DOHH2 (cell line): ENCODE results near the gene VWC2.

Source experiments
- H3F3A ChIP-seq: fragments of 200-600 bp; sonication (generic), shearing (Covaris generic); 2 replicates; pipeline ENCODE4 v1.6.0; 2016; ENCODE audit warnings: antibody characterized with exemption, mild to moderate bottlenecking; ENCODE audit not compliant: control insufficient read depth, insufficient read depth
- H3K27ac ChIP-seq: fragments of 200-600 bp; sonication (generic); 2 replicates; pipeline ENCODE4 v1.5.1; 2014; ENCODE audit warnings: low read depth, mild to moderate bottlenecking, low read length, moderate library complexity
- H3K27me3 ChIP-seq: fragments of 200-600 bp; sonication (generic); 2 replicates; pipeline ENCODE4 v1.6.1; 2014; ENCODE audit warnings: mild to moderate bottlenecking, low read length, mixed read lengths; ENCODE audit not compliant: control insufficient read depth
- H3K36me3 ChIP-seq: fragments of 200-600 bp; sonication (generic); 2 replicates; pipeline ENCODE4 v1.6.1; 2014; ENCODE audit warnings: mild to moderate bottlenecking, low read length, moderate library complexity, mixed read lengths; ENCODE audit not compliant: control insufficient read depth
- H3K4me1 ChIP-seq: fragments of 200-600 bp; sonication (generic); 2 replicates; pipeline ENCODE4 v1.6.1; 2014; ENCODE audit warnings: mild to moderate bottlenecking, low read length, mixed read lengths; ENCODE audit not compliant: control insufficient read depth
- H3K4me2 ChIP-seq: fragments of 200-600 bp; sonication (generic); 2 replicates; pipeline ENCODE4 v1.6.0; 2014; ENCODE audit warnings: mild to moderate bottlenecking, low read length, moderate library complexity
- H3K4me3 ChIP-seq: fragments of 200-600 bp; sonication (generic); 2 replicates; pipeline ENCODE4 v1.5.1; 2014; ENCODE audit warnings: mild to moderate bottlenecking, low read length, mixed read lengths
- H3K79me2 ChIP-seq: fragments of 200-600 bp; sonication (generic); 2 replicates; pipeline ENCODE4 v1.6.1; 2014; ENCODE audit warnings: mild to moderate bottlenecking, low read length, mixed read lengths; ENCODE audit not compliant: control insufficient read depth
- H3K9me2 ChIP-seq: fragments of 200-600 bp; sonication (generic); replicated peaks from 2 replicates; pipeline ENCODE4 v1.6.1; 2014; ENCODE audit warnings: mild to moderate bottlenecking, low read length, mixed read lengths; ENCODE audit not compliant: control insufficient read depth
- H3K9me3 ChIP-seq: fragments of 200-600 bp; sonication (generic); 2 replicates; pipeline ENCODE4 v1.6.1; 2014; ENCODE audit warnings: antibody characterized with exemption, low read length, mixed read lengths; ENCODE audit not compliant: control insufficient read depth, insufficient read depth
- H4K20me1 ChIP-seq: fragments of 200-600 bp; sonication (generic); 2 replicates; pipeline ENCODE4 v1.6.0; 2014; ENCODE audit warnings: low read depth, mild to moderate bottlenecking, antibody characterized with exemption, low read length, moderate library complexity; ENCODE audit not compliant: control insufficient read depth, insufficient read depth
- CTCF ChIP-seq: fragments of 200-600 bp; sonication (generic); IDR thresholded peaks from one replicate; pipeline ENCODE4 v1.5.1; 2014; ENCODE audit warnings: antibody characterized with exemption, mild to moderate bottlenecking, low read depth, low read length; ENCODE audit not compliant: poor library complexity, severe bottlenecking
- EZH2phosphoT487 ChIP-seq: fragments of 200-600 bp; sonication (generic); IDR thresholded peaks from 2 replicates; pipeline ENCODE4 v1.6.1; 2017; ENCODE audit warnings: borderline replicate concordance, mild to moderate bottlenecking, antibody characterized with exemption, low read length, moderate library complexity, mixed read lengths

VWC2 gene

GRCh38 chr7:49878089-49878488, 104.7 kb downstream of the VWC2 start:
- TF ChIP-seq CTCF (no peak), EZH2phosphoT487 (no peak)
- H3K79me2 ChIP-seq = no peaks in the 10 kb centered on the region
- no peaks in the 10 kb centered on the region for H3K9me2 ChIP-seq
- H3K36me3 ChIP-seq = no peaks in the 10 kb centered on the region
- no peaks in the 10 kb centered on the region for H4K20me1 ChIP-seq
- no peaks in the 10 kb centered on the region for H3K27me3 ChIP-seq
- peak overlapping the region; percentile 28 for H3K27ac ChIP-seq
- no peaks in the 10 kb centered on the region for H3K9me3 ChIP-seq
- H3K4me3 ChIP-seq = peak overlapping the region; percentile 14; the same call in 1 of the 2 replicates
- H3F3A ChIP-seq = no peaks in the 10 kb centered on the region
- H3K4me2 ChIP-seq = peak overlapping the region; percentile 38
- H3K4me1 ChIP-seq = peaks cover 38% of the 10 kb centered on the region

GRCh38 chr7:49878627-49879026, 105.2 kb downstream of the VWC2 start:
- no peaks in the 10 kb centered on the region for H3K9me3 ChIP-seq
- H3K79me2 ChIP-seq = no peaks in the 10 kb centered on the region
- H3K36me3 ChIP-seq = no peaks in the 10 kb centered on the region
- no peaks in the 10 kb centered on the region for H3K9me2 ChIP-seq
- TF ChIP-seq EZH2phosphoT487 = no peak
- TF ChIP-seq CTCF = no peak
- peak overlapping the region; percentile 38 for H3K4me2 ChIP-seq
- peaks cover 40% of the 10 kb centered on the region for H3K4me1 ChIP-seq
- no peaks in the 10 kb centered on the region for H3F3A ChIP-seq
- H4K20me1 ChIP-seq = no peaks in the 10 kb centered on the region
- H3K4me3 ChIP-seq = peak overlapping the region; percentile 8; the same call in 1 of the 2 replicates
- no peaks in the 10 kb centered on the region for H3K27me3 ChIP-seq
- H3K27ac ChIP-seq = peak overlapping the region; percentile 28

GRCh38 chr7:49883933-49884332, 110.5 kb downstream of the VWC2 start:
- Histone ChIP-seq H3K79me2 (no peaks in the 10 kb centered on the region), H3K27ac (peak overlapping the region; percentile 64; the same call in 1 of the 2 replicates), H3K27me3 (no peaks in the 10 kb centered on the region), H3K36me3 (no peaks in the 10 kb centered on the region), H4K20me1 (no peaks in the 10 kb centered on the region), H3F3A (no peaks in the 10 kb centered on the region), H3K9me2 (no peaks in the 10 kb centered on the region), H3K4me1 (peaks cover 51% of the 10 kb centered on the region), H3K4me3 (no peak overlapping the region), H3K4me2 (no peak overlapping the region), H3K9me3 (peaks cover 4% of the 10 kb centered on the region; the same call in 1 of the 2 replicates)
- TF ChIP-seq CTCF (no peak), EZH2phosphoT487 (no peak)
